ENCODE data around the gene SPATA31E1.
"Not testable (repeated sequence)": the region's sequence is repeated elsewhere in the genome, so short reads cannot be mapped to it uniquely, and the experiment has no call there.

SPATA31E1 gene

GRCh38 chr9:87886210-87886932, 3.7 kb downstream of the SPATA31E1 start:
- DNase-seq (ENCODE audit: low spot score): no peak

- DNase-seq (ENCODE audit: low spot score): no peak
Measured at GRCh38 chr9:87886933-87887505, 4.3 kb downstream of the SPATA31E1 start.

DNA sequence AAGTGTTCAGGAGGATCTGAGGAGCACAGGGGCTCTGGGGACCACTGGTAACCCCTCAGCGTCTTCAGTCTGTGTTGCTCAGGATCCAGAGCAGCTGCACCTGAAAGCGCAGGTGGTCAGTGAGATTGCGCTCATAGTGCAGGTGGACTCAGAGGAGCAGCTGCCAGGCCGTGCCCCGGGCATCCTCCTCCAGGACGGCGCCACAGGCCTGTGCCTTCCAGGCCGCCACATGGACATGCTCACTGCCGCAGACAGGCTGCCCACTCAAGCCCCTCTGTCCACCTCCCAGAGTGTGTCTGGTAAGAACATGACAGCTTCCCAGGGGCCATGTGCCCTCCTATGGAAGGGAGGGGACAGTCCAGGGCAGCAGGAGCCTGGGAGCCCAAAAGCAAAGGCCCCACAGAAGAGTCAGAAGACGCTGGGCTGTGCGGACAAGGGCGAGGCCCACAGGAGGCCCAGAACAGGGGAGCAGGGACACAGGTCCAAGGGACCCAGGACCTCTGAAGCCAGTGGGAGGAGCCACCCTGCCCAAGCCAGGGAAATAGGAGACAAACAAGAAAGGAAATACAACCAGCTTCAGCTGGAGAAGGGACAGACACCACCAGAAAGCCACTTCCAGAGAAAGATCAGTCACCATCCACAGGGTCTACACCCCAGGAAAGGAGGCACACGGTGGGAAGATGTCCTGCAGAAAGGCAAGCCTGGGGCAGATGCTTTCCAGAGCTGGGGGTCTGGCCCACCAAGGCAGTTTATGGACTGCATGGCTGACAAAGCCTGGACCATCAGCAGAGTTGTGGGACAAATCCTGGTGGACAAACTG, 5.2 kb downstream of the SPATA31E1 start:
- DNase-seq (ENCODE audit: low spot score): no peak

DNA sequence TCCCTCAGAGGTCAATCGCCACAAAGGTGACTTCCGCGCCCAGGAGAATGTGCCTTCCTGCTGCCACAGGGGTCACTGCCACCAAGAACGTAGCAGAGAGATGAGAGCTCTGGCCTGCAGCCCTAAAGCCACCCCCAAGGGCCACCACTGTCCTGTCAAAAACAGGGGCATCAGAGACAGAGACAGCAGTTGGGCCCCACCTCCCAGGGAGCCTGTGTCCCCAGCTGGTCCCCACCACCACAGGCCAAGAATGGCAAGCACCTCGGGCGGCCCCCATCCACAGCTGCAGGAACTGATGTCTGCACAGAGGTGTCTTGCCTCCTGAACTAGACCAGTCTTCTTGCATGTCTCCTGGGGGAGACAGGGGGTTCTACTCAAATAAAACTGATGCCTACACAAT, 5.8 kb downstream of the SPATA31E1 start:
- DNase-seq (ENCODE audit: low spot score): no peak

DNA sequence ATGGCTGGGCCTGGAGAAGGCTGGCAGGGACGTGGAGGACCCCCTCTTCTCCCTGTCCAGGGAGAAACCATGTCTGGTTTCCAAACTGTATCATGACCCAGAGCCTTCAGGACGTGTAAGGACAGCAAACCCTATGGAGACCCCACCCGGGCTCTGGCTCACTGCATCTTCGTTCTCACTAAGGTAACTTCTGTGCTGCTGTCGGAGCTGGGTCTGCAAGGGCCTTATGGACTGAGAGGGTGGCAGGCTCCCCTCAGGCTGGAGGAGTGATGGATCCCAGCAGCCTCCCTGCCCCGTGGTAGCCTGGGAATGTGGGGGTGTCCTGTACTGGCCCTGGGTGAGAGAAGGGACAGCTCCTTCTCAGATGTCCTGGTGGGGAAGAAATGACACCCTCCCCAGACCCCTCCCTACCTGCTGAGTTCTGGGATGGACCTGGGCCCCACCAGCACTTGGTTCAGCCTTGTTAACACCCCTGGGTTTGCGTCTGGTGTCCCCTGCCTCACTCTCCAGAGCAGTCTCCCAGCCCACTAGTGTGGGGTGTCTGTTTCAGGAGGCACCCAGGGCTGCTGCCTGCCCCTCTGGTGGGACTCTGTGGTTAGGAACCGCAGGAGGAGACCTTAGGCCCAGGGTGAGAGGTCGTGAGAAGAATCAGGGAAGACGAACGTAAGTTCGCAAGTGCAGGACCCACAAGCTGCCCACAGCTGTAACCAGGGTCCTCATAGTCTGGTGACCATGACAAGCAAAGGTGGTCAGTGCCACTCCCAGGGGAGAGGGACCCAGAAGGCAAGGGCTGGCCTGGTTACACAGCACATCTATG, 6.6 kb downstream of the SPATA31E1 start:
- no peak for DNase-seq (ENCODE audit: low spot score)

DNA sequence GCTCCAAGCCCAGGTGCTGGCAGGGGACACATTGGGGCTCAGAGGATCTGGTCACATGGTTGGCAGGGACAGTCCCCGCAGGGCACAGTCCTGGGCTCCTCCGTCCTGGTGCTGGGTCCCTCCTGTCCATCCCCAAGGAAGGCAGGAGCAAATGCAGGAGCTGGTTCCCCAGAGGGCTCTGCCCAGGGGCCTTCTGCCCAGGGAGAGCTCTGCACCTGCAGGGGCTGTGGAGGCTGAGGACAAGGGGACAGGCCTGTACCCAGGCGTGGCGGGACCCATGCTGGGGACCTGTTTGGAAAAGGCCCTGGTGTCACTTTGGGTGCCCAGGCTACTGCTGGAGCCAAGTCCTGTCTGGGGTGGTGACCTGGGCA, 7.2 kb downstream of the SPATA31E1 start:
- no peak for DNase-seq (ENCODE audit: low spot score)

DNA sequence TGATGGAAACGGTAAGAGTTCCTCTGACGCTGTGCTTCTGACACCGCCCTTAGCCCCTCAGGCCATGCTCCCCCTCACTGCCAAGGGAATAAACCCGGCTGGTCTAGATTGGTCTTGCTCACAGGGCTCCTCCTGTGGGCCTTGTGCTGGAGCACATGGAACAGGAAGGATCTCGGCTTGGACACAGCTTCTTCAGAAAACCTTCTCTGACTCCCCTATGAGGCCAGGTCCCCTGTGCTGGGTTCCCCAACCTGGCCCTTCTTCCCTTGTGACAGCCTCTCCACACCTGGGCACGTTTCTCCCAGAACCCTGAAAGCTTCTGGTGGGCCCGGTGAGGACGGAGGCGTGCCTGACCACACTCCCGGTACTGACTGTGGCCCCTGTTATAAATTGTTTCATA, 8.2 kb downstream of the SPATA31E1 start:
- no peak for DNase-seq (ENCODE audit: low spot score)

GRCh38 chr9:87891754-87892153, 9.1 kb downstream of the SPATA31E1 start:
- no peak for DNase-seq (ENCODE audit: low spot score)

DNA sequence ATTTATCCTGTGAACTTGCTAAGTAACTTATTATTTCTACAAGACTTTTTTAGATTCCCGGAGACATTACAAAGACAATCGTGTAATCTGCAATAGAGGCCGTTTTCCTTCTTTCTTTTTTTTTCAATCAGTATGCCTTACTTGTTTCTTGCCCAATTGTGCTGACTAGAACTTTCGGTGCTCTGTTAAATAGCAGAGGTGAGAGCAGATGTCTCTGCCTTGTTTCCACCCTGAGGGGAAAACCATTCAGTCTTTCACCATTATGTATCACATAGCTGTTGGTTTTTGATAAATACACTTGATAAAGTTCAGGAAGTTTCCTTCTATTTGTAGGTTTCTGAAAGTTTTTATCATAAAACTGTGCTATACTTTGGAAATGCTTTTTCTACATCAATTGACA, 10.3 kb downstream of the SPATA31E1 start:
- DNase-seq (ENCODE audit: low spot score): no peak

GRCh38 chr9:87894998-87895625, 12.4 kb downstream of the SPATA31E1 start:
- DNase-seq (ENCODE audit: low spot score): no peak

DNA sequence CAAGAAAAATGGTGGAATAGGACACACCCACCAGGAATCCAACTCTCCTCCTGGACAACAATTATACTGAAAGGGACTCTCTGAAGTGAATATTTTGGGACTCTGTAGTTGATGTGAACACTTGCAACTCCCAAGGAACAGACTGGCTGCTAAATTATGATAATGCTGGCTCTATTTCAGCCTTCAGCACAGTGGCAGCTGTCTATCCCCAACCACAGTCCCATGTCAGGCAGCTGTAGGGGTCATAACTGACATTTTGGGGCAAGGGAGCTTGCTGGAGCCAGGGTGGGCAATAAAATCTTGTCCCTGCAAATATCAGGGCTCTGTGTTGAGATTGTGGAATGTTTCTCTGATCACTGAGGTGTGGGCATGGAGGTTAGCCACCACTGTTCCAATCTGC, 14.2 kb downstream of the SPATA31E1 start:
- no peak for DNase-seq (ENCODE audit: low spot score)

DNA sequence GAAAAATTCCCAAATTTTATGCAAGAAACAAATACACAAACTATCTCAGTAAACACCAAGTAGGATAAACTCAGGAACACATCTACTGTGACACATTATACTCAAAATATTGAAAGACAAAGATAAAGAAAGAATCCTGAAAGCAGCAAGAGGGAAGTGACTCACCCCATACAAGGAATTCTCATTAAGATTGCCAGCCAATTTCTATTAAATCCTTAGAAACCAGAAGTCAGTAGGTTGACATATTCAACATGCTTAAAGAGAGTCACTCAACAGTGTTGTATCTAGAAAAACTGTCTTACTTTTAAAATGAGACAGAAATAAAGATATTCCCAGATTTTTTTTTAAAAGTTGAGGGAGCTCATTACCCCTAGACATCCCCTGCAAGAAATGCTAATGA, 15.5 kb downstream of the SPATA31E1 start:
- DNase-seq (ENCODE audit: low spot score): no peak

DNA sequence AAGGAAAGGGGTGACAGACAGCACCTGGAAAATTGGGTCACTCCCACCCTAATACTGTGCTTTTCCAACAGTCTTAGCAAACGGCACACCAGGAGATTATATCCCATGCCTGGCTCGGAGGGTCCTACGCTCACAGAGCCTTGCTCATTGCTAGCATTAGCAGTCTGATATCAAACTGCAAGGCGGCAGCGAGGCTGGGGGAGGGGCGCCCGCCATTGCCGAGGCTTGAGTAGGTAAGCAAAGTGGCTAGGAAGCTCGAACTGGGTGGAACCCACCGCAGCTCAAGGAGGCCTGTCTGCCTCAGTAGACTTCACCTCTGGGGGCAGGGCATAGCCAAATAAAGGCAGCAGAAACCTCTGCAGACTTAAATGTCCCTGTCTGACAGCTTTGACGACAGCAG, 19.7 kb downstream of the SPATA31E1 start:
- DNase-seq (ENCODE audit: low spot score): not testable (repeated sequence)

- DNase-seq (ENCODE audit: low spot score): no peak
Measured at GRCh38 chr9:87909310-87910041, 26.8 kb downstream of the SPATA31E1 start.

GRCh38 chr9:87910821-87911220, 28.1 kb downstream of the SPATA31E1 start:
- no peak for DNase-seq (ENCODE audit: low spot score)

GRCh38 chr9:87917662-87918061, 35.0 kb downstream of the SPATA31E1 start, which contains the start of gene SPATA31C1:
Gene SPATA31C1 (plus strand): TSS chr9:87917962.
- DNase-seq (ENCODE audit: low spot score): not testable (repeated sequence)

DNA sequence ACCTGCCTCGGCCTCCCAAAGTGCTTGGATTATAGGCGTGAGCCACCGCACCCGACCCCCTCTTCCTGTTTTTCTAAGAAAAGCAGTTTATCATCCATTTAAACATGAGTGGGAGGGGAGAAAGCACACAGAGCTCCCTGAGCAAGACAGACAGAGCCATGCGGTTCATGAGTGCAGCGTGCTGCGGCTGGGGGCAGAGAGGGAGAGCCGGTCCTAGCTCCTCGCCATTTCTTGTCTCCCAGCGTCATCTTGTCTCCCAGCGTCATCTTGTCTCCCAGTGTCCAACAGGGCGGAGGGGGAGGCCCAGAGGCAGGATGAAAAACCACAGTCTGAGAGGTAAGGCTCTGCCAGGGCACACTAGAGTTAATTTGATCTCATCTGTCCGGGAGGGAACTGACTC, 36.3 kb downstream of the SPATA31E1 start:
- DNase-seq (ENCODE audit: low spot score): not testable (repeated sequence)

DNA sequence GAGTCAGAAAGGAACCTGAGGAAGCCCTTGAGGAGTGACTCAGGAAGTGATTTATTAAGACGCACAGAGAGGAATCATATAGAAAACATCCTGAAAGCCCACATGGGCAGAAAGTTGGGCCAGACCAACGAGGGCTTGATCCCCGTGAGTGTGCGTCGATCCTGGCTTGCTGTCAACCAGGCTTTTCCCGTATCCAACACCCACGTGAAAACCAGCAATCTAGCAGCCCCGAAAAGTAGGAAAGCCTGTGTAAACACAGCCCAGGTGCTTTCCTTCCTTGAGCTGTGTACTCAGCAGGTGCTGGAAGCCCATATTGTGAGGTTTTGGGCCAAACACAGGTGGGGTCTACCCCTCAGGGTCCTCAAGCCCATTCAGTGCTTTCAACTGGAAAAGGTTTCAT, 38.9 kb downstream of the SPATA31E1 start:
- not testable (repeated sequence) for DNase-seq (ENCODE audit: low spot score)

GRCh38 chr9:87923012-87923411, 40.3 kb downstream of the SPATA31E1 start:
- DNase-seq (ENCODE audit: low spot score): not testable (repeated sequence)

DNA sequence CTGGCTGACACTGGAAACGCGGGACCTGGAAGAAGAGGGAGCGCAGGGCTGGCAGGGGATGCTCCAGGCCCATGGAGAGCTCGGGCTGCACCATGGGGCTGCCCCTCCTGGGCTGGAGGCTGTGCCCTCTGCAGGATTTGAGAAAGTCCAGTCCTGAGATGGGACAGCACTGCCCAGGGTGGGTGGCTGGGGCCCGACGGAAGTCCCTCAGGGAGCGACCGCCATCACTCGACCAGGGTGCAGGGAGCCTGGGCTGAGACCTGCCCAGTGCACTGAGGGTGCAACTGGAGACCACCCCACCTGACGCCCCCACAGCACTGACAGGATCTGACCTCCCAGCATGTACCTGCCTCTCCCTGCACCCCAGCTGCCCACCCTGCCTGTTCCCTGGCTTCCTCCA, 42.2 kb downstream of the SPATA31E1 start:
- DNase-seq (ENCODE audit: low spot score): not testable (repeated sequence)

GRCh38 chr9:87929152-87929551, 46.5 kb downstream of the SPATA31E1 start:
- DNase-seq (ENCODE audit: low spot score): not testable (repeated sequence)
